Measurements from ENCODE around the gene CD2. TPM values are rescaled to one million over a fixed set of nuclear protein-coding genes. Genes with fewer than 3 reads are reported as not detected.
A peak's percentile ranks its signal among the peaks of the same experiment; 100 is the strongest.

CD2 gene
- total RNA-seq, 1 donor from 2014 or later: 0.35 TPM

DNA sequence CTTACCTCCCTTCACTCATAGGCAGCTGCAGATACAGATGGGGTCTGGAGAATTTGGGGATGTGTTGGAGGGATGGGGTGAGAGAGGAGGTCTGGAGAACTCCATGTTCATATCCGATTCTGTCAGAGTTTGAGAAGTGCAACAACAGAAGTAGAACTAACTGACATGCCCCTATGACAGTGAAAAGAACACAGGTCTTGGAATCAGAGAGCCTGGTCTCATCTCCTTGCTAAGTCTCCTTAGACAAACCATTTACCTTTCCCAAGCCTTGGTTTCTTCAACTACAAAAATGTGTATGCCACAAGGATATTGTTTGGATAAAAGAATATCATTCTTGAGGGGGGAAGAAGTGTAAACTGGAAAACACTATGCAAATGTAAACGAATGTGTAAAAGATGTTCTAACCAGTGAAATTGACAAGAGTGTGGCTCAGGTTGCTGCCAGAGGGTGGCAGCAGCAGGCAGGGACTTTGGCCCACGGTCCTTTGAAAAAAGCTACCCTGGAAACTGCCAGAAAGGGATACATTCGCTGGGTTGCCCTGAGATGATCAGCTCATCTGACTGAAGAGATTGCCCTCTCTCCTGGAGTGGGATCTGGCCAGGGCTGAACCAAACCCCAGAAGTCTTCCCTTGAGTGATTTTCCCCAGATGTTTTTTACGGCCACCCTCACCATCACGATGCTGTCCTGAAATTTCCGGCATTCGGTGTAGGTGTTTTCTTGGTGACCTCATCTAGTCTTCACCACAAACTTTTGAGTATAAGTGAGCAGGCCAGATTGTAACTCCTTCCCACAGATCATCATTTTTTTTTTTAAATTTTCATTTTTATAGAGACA is 17.0 kb upstream of the CD2 start:
- peak; percentile 45 for TF ChIP-seq CTCF (IDR thresholded peaks at IDR 0.05)
- DNase-seq: peak; percentile 34
- ChIA-PET CTCF (interaction anchor here (0.8 to 4.0 kb wide), 20 partner anchors 10 to 392 kb away, joined by 3 to 36 read pairs (median 6); partner anchors contain the start of gene TTF2), POLR2A (interaction anchor here (0.9 to 2.1 kb wide), 4 partner anchors 312 to 342 kb away, joined by 3 to 9 read pairs (median 3); partner anchors contain the start of gene TTF2)
- intact Hi-C loops (cut with micrococcal nuclease): loop anchor here (1.0 to 10.0 kb wide), 7 partner anchors 80 to 630 kb away; partner anchors contain the start of gene MAN1A2
- H3K4me3 Mint-ChIP-seq: peak overlapping the region; percentile 45
- H3K4me1 Mint-ChIP-seq: peaks cover 25% of the 10 kb centered on the region
- H3K27ac Mint-ChIP-seq: peak overlapping the region; percentile 4
- peak; percentile 70 for ATAC-seq (ENCODE audit: low read depth)
- H3K36me3 Mint-ChIP-seq (ENCODE audit: low read depth): no peaks in the 10 kb centered on the region
- no peaks in the 10 kb centered on the region for H3K9me3 Mint-ChIP-seq
- H3K27me3 Mint-ChIP-seq: no peaks in the 10 kb centered on the region

GRCh38 chr1:116737855-116738321 is 16.3 kb upstream of the CD2 start:
- Mint-ChIP-seq H3K4me1 (peaks cover 25% of the 10 kb centered on the region), H3K27ac (peak overlapping the region; percentile 70), H3K9me3 (peaks cover 1% of the 10 kb centered on the region), H3K27me3 (no peaks in the 10 kb centered on the region), H3K36me3 (ENCODE audit: low read depth) (peaks cover 1% of the 10 kb centered on the region), H3K4me3 (no peak overlapping the region)
- CTCF ChIA-PET: interaction anchor here (0.8 to 4.0 kb wide), 20 partner anchors 11 to 391 kb away, joined by 3 to 36 read pairs (median 6); partner anchors contain the start of gene TTF2
- no peak for TF ChIP-seq CTCF (IDR thresholded peaks at IDR 0.05)
- intact Hi-C loops (cut with micrococcal nuclease): loop anchor here (1.0 to 10.0 kb wide), 7 partner anchors 79 to 629 kb away; partner anchors contain the start of gene MAN1A2
- ATAC-seq (ENCODE audit: low read depth) (peak; percentile 53), DNase-seq (no peak)
- POLR2A ChIA-PET: interaction anchor here (0.7 to 2.1 kb wide), 6 partner anchors 27 to 341 kb away, joined by 3 to 9 read pairs (median 4); partner anchors contain the start of gene TTF2

DNA sequence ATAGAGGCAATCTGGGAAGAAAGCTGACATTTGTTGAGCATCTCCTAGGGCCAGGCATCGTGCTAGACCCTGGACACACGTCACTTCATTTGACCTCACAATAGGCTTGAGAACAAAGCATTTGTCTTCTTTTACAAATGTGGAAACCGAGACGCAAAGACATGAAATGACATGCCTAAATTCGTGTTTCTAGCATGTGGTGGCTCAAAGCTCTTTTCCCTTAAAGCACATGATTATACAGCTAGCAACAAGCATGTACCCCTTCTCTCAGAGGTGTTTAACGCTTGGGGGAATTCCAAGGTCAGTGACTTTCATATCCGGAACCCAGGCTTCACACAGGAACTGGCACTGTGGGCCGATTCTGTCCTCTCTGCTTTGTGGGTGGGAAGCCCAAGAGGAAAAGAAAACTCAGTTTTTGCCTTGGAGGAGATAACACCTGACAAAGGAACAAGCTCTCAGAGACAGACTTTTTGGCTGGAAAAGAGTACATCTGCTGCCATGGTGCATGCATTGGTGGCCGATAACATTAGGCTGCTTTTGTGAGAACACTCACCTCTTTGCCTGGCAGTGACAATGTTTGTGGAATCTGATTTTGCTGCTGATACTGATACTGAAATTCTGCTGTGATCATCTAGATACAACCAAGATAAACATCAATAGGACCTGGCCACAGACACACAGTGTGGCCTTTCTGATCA is 15.4 kb upstream of the CD2 start:
- Mint-ChIP-seq H3K27me3 (no peaks in the 10 kb centered on the region), H3K4me1 (peaks cover 25% of the 10 kb centered on the region), H3K27ac (peak overlapping the region; percentile 70), H3K4me3 (peak overlapping the region; percentile 5), H3K9me3 (peaks cover 10% of the 10 kb centered on the region), H3K36me3 (ENCODE audit: low read depth) (peaks cover 5% of the 10 kb centered on the region)
- intact Hi-C loops (cut with micrococcal nuclease): loop anchor here (5.0 to 10.0 kb wide), 3 partner anchors 193 to 628 kb away; partner anchors contain the start of gene MAN1A2
- ChIA-PET CTCF (interaction anchor here (0.9 to 4.0 kb wide), 9 partner anchors 14 to 390 kb away, joined by 3 to 36 read pairs (median 11); partner anchors contain the start of gene TTF2), POLR2A (interaction anchor here (1.0 to 2.1 kb wide), 3 partner anchors 167 to 366 kb away, joined by 4 to 9 read pairs (median 4); partner anchors contain the start of genes ATP1A1 and TTF2)
- ATAC-seq (ENCODE audit: low read depth) (peak; percentile 73), DNase-seq (no peak)
- TF ChIP-seq CTCF (IDR thresholded peaks at IDR 0.05): no peak

- DNase-seq (no peak), ATAC-seq (ENCODE audit: low read depth) (no peak)
- no peak for TF ChIP-seq CTCF (IDR thresholded peaks at IDR 0.05)
- intact Hi-C loops (cut with micrococcal nuclease): loop anchor here (5.0 to 10.0 kb wide), 3 partner anchors 193 to 628 kb away; partner anchors contain the start of gene MAN1A2
- Mint-ChIP-seq H3K9me3 (peaks cover 15% of the 10 kb centered on the region), H3K27me3 (no peaks in the 10 kb centered on the region), H3K36me3 (ENCODE audit: low read depth) (peaks cover 5% of the 10 kb centered on the region), H3K27ac (peak overlapping the region; percentile 70), H3K4me1 (peaks cover 25% of the 10 kb centered on the region), H3K4me3 (no peak overlapping the region)
- CTCF ChIA-PET: interaction anchor here (2.6 to 4.0 kb wide), 4 partner anchors 76 to 389 kb away, joined by 11 to 36 read pairs (median 23); no protein-coding TSS in a partner anchor
- POLR2A ChIA-PET: interaction anchor here (1.0 to 2.1 kb wide), 3 partner anchors 167 to 366 kb away, joined by 4 to 9 read pairs (median 4); partner anchors contain the start of genes ATP1A1 and TTF2
Measured at GRCh38 chr1:116739371-116740012, 14.7 kb upstream of the CD2 start.

All from activated B cell treated with CpG ODN at 0.5 μM for 24 hours (primary cell).